ENCODE results near the gene SLC17A8.
"Not testable (repeated sequence)": the region's sequence is repeated elsewhere in the genome, so short reads cannot be mapped to it uniquely, and the experiment has no call there.

The SLC17A8 gene

DNA sequence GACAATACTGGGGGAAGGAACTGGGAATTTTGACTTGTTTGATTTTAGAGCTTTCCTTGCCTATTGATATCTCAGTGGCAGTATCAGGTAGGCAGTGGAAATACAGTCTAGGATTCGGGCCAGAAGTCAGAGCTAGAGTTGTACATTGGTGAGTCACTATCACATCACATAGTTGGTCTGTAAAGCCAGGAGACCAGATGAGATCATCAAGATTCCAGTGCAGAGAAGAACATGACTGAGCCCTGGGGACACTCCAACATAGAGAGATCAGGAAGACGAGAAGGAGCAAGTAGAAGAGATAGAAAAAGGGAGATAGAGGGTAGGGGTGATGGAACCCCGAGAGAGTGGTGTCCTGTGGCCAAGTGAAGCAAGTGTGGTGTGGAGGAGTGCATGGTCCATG is 70.2 kb downstream of the SLC17A8 start:
- no peak for DNase-seq (ENCODE audit: low read depth)

DNA sequence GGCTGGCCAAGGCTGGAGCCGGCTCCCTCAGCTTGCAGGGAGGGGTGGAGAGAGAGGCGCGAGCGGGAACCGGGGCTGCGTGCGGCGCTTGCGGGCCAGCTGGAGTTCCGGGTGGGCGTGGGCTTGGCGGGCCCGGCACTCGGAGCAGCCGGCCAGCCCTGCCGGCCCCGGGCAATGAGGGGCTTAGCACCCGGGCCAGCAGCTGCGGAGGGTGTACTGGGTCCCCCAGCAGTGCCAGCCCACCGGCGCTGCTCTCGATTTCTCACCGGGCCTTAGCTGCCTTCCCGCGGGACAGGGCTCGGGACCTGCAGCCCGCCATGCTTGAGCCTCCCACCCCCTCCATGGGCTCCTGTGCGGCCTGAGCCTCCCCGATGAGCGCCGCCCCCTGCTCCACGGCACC is 73.4 kb downstream of the SLC17A8 start:
- DNase-seq (ENCODE audit: low read depth) = not testable (repeated sequence)

DNA sequence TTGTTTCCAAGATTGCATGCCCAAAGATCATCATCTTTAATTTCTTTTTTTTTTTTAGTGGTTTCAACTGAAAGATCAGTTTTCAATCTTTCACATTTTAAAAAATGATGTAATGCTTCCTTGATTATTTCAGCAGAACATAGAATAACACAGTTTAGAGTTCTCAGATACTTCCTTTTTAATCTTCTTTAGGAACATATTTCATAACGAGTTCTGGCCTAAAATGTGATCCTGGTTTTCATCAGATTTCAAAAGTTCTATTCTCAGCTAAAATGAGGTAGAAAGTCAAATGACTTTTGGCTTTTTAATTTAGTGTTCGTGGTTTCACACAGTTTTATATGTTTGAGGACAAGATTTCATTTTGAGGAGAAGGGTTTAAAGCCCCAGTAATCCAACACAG is 76.8 kb downstream of the SLC17A8 start:
- DNase-seq (ENCODE audit: low read depth) = no peak

DNA sequence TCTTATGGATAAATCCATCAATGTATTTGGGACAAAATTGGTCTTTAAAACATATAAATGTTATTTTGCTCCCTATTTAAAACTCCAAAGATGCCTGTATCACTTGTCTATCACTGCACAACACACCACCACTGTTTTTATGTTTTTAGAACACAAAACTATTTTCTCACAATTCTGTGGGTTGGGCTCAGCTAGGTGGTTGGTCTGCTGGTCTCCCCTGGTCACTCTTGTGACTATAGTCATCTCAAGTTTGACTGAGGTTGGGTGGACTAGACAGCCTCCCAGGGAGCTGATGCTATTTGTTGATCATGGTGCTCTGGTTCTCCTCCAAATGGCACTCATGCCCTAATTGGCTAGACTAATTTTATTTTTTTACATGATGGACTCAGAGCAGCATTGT is 77.3 kb downstream of the SLC17A8 start:
- no peak for DNase-seq (ENCODE audit: low read depth)

DNA sequence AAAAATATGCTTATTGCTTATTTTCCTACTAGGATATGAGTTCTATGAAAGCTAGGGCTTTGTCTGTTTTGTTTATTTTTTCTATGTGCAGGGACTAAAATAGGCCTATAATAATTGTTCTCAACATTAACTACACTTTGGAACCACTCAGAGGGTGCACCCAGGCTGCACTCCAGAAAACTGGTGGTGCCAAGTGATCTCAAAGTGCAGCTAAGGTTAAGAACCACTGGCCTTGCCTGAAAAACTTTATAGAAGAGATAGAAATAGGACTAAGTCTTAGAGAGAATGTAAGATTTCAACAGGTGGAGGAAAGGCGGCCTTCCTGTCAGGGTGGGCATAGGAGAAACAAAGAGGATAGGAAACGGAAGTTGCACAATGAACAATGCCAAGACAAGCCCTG is 79.1 kb downstream of the SLC17A8 start:
- DNase-seq (ENCODE audit: low read depth) = no peak

DNA sequence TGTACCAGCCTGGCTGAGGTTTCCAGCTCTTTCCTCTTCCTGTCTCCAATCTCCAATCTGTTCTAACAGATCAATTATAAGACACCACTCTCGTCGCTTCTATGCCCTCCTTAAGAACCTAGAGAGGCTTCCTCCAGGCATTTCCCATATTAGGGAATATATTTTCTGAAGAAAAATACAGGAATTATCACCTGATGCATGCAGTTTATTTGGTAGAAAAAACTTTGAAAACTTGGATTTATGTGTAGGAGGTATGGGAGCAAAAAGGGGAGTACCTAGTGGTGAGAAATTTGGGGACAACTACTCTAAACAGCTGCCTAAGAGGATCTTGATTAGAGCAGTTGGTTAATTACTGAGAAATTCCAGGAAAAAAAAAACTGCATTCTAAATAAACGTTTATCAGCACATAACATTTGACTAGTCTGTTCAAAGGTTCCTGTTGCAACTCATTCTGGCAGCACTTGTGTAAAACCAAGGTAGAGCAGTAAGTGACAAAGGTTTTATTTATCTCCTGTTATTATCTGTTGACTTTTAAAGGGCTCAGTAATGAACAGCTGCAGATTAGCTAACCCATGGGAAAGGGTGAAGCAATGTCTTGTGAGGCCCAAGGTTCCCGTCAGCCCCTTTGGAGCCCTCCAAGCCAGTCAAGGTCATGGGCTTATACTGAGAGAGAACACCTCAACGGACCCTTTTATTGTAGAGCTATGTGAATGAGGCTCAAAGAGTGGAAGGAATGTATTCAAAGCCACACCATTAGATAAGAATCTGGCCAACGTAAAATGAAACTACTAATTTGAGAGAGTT is 80.4 kb downstream of the SLC17A8 start:
- DNase-seq (ENCODE audit: low read depth) = no peak

DNA sequence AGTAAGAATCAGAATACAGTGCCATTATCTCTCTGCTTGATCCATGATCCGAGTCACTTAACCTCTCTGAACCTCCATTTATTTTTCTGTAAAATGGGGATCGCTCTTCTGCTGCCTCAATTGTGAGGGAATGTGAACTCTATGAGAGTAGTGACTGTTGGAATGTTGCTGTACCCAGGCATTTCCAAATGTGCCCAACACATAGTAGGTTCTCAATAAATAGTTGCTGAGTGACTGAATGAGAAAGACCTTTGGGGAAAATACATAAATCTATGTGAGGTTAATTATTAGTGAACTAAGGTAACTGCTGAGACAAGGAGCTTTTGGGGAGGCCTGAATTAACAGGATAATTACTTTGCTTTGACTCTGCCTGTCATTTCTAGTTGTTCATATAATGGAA is 82.9 kb downstream of the SLC17A8 start:
- DNase-seq (ENCODE audit: low read depth) = no peak

DNA sequence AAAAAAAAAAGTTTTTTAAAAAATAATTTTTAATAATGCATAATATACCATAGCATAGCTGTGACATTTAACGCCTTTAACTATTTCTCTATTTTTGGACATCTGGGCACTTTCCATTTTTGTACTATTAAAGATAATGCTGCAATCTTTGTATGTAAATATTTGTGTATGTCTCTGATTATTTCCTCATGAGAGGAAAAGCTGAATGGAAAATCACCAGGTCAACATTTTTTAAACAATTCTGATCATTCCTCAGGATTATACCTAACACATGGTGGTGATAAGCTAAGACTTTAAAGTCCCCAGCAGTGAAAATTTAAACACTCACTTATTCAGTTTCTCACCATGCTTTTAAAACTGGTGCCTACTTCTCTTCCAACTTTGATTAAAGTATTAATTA is 85.5 kb downstream of the SLC17A8 start:
- DNase-seq (ENCODE audit: low read depth) = no peak

DNA sequence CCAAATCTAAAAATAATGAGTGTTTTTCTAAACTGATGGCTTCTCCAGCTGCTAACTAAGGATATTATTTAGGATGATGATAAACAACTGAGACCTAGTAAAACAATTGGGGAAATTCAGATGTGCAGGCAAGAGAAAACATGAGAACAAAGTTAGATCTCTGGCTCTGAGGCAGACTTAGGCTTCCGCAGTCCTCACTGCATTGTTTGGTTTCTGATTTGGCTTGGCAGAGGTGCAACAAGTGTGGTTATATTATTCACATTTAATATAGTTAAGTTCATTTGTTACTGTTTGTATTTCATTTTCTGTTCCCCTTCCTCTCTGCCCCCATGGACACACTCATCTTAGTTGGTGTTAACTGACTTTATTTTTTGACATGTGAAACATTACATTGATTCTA is 86.6 kb downstream of the SLC17A8 start:
- DNase-seq (ENCODE audit: low read depth) = no peak

DNA sequence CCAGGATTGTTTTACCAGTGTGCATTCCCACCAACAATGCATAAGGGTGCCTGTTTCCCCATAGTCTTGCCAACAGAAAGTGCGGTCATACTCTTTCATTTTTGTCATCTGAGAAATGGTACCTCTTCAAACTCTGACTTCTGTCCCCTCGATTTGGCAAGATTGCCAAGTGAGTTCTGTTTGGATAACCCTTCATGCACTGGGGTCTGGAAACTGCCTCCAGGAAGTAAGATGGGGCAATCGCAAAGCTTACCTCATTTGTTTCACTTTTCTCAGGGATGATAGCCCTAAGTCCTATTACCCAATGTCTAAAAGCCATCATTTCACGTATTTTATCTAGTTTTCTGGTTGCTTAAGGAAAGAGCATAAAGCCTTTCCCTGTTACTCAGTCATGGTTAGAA is 88.2 kb downstream of the SLC17A8 start:
- DNase-seq (ENCODE audit: low read depth) = no peak

DNA sequence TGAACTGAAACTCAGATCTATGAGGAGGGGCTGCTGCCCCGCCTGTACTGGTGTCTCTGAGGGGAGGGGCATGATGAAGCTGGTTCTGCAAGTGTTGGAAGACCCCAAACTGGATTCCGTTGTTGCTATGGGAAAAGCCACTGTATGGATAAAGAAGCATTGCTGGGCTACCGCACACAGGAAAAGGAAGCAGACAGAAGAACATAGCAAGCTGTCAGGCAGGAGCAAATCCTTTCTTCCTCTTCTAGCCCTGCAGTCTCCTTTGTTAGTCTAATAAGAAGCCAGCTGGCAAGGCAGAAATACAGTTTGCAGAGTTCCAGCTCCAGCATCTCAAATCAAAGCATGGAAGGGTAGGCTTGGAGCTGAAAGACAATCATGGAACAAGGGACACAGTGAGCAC is 90.5 kb downstream of the SLC17A8 start:
- no peak for DNase-seq (ENCODE audit: low read depth)

DNA sequence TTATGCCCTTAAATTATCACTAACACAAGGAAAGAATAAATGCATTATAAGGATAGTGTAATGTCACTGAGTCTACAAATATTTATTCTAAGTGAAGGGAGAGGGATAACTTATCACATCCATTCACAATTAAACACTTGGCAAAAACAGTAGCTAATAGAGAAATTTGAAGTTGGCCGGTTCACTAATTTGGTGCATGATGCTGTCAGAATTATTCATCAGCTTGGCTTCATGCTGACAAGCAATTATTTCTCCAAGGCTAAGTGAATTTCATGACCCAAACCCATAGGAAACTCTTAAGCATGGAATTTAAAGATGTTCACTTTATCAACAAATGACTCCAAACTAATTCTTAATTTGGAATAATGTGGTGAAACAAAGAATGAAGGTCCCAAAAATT is 91.8 kb downstream of the SLC17A8 start:
- DNase-seq (ENCODE audit: low read depth) = no peak

DNA sequence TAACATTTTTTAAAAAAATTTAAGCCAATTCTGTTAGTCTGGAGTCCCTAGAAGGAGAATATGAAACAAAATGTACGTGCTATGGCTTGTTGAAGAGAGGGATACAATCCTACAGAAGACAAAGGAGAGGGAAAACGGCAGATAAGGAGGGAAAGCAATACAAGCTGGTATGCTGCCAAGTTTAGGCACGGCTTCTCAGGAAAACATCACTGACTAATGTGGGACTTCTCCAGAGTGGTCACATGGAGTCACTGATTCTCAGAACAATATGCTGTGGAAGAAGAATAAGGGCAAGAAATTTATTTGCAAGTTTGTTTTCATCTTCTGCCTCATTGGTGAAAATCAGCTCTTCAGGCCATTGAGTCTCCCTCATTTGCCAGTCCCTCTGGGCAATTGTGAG is 93.9 kb downstream of the SLC17A8 start:
- DNase-seq (ENCODE audit: low read depth) = no peak

DNA sequence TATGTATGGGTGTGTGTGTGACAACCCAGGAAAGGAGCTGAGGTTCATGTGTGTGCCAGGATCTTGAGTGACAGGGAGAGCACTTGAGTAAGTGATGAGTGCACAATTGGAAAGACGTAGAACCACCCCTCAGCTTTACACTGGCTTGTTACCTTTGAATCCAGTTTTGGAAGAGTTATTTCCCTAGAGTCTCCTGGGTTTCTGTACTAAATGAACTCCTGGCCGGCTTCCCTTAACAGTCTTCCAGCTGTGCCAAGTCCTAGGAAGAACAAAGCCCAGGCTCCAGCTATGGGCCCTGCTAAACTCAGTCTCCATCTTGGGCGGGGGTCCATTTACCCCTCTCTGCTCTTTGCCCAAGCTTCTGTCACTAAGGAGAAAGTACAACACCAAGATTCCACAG is 97.1 kb downstream of the SLC17A8 start:
- DNase-seq (ENCODE audit: low read depth) = no peak

DNA sequence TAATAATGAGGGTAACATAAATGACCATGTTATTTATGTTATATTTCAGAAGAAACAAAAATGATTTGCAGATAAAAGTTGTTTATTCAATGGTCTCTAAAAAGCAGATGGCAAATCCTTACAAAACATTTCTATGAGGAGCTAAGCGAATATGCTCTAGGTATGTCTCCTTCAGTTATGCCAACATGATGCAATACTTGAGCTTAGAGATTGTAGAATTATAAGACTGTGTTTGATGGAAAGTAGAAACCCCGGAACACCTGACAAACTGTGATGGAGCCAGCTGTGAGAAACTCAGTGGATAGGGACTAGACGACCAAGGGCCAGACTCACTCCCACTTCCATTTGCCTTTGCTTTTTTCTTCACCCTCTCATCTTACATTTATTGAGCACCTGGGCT is 99.0 kb downstream of the SLC17A8 start:
- no peak for DNase-seq (ENCODE audit: low read depth)

DNA sequence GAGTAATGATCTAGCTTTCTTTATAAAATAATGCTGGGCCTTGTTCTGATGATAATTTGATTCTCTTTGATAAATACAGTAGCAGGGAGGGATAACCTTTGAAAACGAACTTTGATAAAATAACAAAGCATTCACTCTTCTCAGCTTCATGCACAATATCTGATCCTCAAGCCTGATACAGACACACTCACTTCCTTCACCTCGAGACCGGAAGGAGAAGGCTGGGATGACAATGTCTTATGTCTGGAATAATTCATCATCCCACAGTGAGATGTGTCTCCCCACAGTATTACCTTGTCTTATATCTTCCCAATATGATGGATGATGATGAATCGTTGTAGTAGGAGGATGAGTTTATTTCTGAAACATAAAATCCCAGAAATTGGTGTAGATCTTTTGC is 101.3 kb downstream of the SLC17A8 start:
- DNase-seq (ENCODE audit: low read depth) = no peak

DNA sequence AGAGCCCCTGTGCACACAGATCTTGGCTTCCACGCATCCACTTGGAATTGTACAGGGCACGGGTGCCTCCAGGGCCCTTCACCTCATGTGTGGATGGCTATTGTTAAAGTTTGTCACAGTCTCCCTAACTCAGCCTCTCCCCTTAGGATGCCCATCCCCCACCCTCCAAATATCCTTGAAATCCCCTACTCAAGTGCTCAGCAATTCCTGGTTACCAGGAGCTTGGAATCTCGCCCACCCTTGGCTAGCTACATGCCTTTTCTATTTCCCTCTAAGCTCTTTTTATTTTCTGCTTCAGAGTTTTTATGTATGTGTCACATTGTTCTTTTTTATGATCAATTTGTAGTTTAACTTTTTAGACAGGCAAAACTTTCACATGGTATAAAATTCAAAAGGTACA is 103.8 kb downstream of the SLC17A8 start:
- DNase-seq (ENCODE audit: low read depth) = no peak

DNA sequence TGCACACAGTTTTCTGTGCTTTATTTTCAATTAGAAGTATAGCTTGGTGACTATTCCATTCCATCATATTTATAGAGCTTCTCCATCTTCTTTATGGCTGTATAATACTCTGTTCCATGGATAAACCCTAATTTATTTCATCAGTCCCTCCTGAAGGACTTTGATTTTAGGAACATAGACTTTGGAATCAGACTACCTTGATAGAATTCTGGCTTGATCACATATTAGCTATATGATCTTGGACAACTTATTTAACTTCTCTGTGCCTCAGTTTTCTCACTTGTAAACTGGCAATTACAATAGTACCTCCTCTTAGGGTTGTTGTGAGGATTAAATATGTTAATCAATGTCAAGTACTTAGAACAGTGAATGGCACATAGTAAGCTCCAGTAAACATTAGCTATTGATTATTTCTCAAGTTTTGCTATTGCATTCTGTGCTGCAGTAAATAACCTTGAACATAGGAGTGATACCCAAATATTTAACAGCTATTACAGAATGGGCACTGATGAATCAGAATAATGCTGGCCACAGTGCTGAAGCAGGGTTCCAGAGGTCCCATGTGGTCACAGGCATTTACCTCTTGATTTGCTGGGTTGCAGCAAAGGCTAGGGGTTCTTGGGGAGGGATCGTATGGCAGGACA is 104.6 kb downstream of the SLC17A8 start:
- no peak for DNase-seq (ENCODE audit: low read depth)

DNA sequence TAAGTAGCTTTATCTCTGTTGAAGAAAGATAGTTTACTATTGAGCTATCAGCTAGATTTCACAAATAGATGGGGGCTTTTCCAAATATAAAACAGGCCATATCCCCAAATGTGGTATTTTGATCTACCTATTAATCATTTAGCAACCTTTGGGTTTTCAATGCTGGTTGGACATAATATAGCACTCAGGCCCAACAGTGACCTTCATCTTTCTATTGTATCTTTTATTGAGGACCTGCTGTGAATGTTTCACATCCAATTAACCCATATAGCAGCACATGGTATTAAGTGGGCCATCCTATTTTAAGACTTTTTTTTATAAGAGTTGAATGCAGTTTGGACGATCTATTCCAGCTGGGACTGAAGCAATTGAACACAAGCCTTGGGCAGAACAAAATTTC is 106.8 kb downstream of the SLC17A8 start:
- DNase-seq (ENCODE audit: low read depth) = no peak

DNA sequence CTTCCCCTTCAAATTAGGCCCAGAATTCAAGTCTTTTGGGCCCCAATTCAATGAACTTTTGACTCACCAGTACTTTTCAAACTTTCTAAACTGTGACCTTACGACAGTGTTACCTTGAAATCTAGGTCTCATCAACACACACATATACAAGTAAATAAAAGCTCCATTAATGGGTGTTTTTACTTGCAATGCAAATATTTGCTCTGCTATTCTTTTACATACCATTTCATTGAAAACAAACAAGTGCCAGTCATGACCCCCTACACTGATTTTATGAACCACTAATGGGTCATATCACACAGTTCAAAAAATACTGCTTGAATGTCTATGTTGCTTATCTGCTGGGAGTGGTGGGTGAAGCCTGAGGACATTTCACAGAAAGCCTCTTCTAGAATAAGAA is 107.7 kb downstream of the SLC17A8 start:
- DNase-seq (ENCODE audit: low read depth) = no peak

DNA sequence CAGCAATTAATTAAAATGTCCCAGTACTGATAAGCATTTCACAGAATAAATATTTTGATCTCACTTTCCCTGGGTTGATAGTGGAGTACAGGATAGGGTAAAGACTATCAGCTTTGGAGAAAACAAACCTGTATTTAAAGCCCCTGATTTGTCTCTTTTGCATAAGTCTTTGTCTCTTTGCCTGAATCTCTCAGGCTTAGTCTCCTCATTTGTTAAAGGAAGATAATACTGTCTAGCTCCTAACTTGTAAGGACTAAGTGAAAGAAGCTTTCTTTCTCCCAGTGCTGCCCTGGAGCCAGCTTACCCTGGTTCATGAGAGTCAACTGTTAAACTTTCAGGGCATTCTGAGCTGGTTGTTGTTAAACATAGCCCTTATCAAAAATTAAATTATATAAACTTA is 111.3 kb downstream of the SLC17A8 start:
- no peak for DNase-seq (ENCODE audit: low read depth)
